Naive B cell (primary cell): ENCODE results near the gene SETD1B. TPM values are rescaled to one million over a fixed set of nuclear protein-coding genes. Genes with fewer than 3 reads are reported as not detected.
"Not testable (repeated sequence)": the region's sequence is repeated elsewhere in the genome, so short reads cannot be mapped to it uniquely, and the experiment has no call there.

Experiments
- ATAC-seq, 2 donors: fragments of 150-1000 bp; cut with Tn5 transposase; 2 replicates each; pipeline ENCODE4 v1.10.0; 2021; ENCODE audit warnings: low read depth in 2 of 2, mild to moderate bottlenecking in 2 of 2, moderate library complexity in 2 of 2
- DNase-seq: peaks from one replicate; pipeline ENCODE4 v3.0.0; 2022
- H3K27ac Mint-ChIP-seq, 6 donors: one replicate each; pipeline ENCODE4 v1.8.0; 2020 to 2022; ENCODE audit warnings: mild to moderate bottlenecking in 6 of 6, mixed read lengths in 6 of 6, moderate library complexity in 5 of 6, inconsistent platforms in 2 of 6
- H3K27me3 Mint-ChIP-seq, 3 donors: one replicate each; pipeline ENCODE4 v1.8.0; 2021 to 2022; ENCODE audit warnings: mixed read lengths in 3 of 3, mild to moderate bottlenecking in 1 of 3
- H3K36me3 Mint-ChIP-seq, 2 donors: one replicate each; pipeline ENCODE4 v1.8.0; 2020 to 2022; ENCODE audit warnings: mixed read lengths in 2 of 2, inconsistent platforms in 1 of 2, mild to moderate bottlenecking in 1 of 2
- H3K4me1 Mint-ChIP-seq, 3 donors: one replicate each; pipeline ENCODE4 v1.8.0; 2020 to 2022; ENCODE audit warnings: mixed read lengths in 3 of 3, inconsistent platforms in 1 of 3, mild to moderate bottlenecking in 1 of 3, moderate library complexity in 1 of 3
- H3K4me3 Mint-ChIP-seq, 8 donors: one replicate each; pipeline ENCODE4 v1.8.0; 2020 to 2022; ENCODE audit warnings: mild to moderate bottlenecking in 8 of 8, mixed read lengths in 8 of 8, moderate library complexity in 8 of 8, inconsistent platforms in 2 of 8
- H3K9me3 Mint-ChIP-seq, 7 donors: one replicate each; pipeline ENCODE4 v1.8.0; 2020 to 2022; ENCODE audit warnings: mixed read lengths in 7 of 7, mild to moderate bottlenecking in 5 of 7, inconsistent platforms in 2 of 7, moderate library complexity in 1 of 7
- polyA plus RNA-seq, 6 donors: library from polyadenylated mRNA; unstranded; fragments of 300-500 nt; fragmentation: Illumina TruSeq; gene quantifications; one replicate each; pipeline ENCODE4 v1.2.3, GENCODE V29; 2021; ENCODE audit warnings: low read depth in 6 of 6

Gene SETD1B
- polyA plus RNA-seq, 6 donors from 2014 or later = 0.64 to 3.0 (median 0.91) TPM

GRCh38 chr12:121860257-121860656 is 56.4 kb downstream of the SETD1B start:
- Mint-ChIP-seq H3K9me3 (no peaks in the 10 kb centered on the region), H3K4me1 (peaks cover 12 to 18% (median 18%) of the 10 kb centered on the region in 3 donors), H3K4me3 (no peak overlapping the region), H3K27me3 (no peaks in the 10 kb centered on the region), H3K36me3 (peaks cover 0 to 4% of the 10 kb centered on the region in 2 donors), H3K27ac (no peak overlapping the region)
- DNase-seq = no peak
- ATAC-seq = no peak

DNA sequence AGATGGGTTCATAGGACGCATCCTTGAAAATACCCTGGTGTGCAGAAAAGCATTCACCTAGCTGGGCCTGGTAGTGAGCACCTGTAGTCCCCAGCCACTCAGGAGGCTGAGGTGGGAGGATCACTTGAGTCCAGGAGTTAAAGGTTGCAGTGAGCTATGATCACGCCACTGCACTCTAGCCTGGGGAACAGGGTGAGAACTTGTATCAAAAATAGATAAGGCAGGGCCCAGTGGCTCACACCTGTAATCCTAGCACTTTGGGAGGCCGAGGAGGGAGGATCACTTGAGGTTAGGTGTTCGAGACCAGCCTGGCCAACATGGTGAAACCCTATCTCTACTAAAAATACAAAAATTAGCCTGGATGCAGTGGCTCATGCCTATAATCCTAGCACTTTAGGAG is 56.9 kb downstream of the SETD1B start:
- not testable (repeated sequence) for ATAC-seq, H3K36me3 Mint-ChIP-seq, H3K4me3 Mint-ChIP-seq, H3K27me3 Mint-ChIP-seq, H3K27ac Mint-ChIP-seq, DNase-seq, H3K9me3 Mint-ChIP-seq
- H3K4me1 Mint-ChIP-seq = peaks cover 7 to 14% (median 14%) of the 10 kb centered on the region in 3 donors

DNA sequence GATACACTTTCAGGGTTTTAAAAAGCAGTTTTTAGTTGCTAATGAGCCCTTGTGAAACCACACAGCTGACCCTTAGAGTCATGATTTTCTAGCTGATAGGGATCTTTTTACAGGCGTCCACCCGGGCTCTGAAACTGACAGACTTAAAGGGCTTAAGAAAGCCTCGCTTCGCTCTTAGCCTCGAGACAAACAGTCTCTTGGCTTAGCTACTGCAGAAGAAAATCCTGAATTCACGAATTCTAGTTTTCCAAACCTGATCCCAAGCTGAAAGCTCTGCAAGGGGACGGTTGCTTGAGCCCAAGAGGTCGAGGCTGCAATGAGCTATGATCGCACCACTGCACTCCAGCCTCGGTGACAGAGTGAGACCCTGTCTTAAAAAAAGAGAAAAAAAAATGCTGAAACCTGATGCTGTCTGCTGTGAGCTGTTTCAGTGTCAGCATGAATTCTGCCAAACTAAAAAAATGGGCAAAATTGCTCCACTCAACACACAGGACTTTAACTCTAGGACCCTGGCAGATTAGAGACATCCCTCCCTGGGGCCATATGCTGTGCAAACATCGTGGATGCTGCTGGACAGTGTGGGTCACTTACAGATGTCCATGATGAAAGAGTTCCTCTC is 57.9 kb downstream of the SETD1B start:
- peaks cover 0 to 7% (median 3%) of the 10 kb centered on the region in 3 donors for H3K4me1 Mint-ChIP-seq
- no peaks in the 10 kb centered on the region for H3K27me3 Mint-ChIP-seq
- H3K27ac Mint-ChIP-seq = no peak overlapping the region
- H3K36me3 Mint-ChIP-seq = peaks cover 0 to 4% of the 10 kb centered on the region in 2 donors
- ATAC-seq (no peak), DNase-seq (no peak)
- no peaks in the 10 kb centered on the region for H3K9me3 Mint-ChIP-seq
- H3K4me3 Mint-ChIP-seq = no peak overlapping the region

DNA sequence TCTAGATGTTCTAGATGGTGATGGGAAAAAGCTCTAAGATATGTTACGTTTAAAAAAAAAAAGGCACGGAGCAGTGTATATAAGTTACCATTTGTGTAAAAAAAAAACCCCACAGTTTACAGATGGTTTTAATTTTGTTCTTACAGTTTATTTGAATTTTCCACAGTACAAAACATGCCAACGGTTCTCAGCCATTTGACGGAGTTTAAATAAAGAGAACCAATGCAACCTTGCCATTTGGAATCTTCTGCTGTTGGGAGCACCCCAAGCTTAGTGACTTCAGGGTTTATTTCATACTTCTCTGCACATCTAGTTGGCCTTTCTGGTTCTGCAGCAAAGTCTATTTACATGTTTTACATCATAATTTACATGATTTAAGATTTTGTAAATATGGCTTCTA is 62.5 kb downstream of the SETD1B start:
- ATAC-seq = no peak
- Mint-ChIP-seq H3K4me3 (no peak overlapping the region), H3K4me1 (no peaks in the 10 kb centered on the region), H3K27me3 (no peaks in the 10 kb centered on the region), H3K9me3 (no peaks in the 10 kb centered on the region), H3K36me3 (peaks cover 0 to 4% of the 10 kb centered on the region in 2 donors), H3K27ac (no peak overlapping the region)
- DNase-seq = no peak

- not testable (repeated sequence) for H3K4me1 Mint-ChIP-seq, H3K36me3 Mint-ChIP-seq, H3K27ac Mint-ChIP-seq, ATAC-seq, H3K27me3 Mint-ChIP-seq, H3K9me3 Mint-ChIP-seq, DNase-seq, H3K4me3 Mint-ChIP-seq
Measured at GRCh38 chr12:121869229-121869628, 65.4 kb downstream of the SETD1B start.

DNA sequence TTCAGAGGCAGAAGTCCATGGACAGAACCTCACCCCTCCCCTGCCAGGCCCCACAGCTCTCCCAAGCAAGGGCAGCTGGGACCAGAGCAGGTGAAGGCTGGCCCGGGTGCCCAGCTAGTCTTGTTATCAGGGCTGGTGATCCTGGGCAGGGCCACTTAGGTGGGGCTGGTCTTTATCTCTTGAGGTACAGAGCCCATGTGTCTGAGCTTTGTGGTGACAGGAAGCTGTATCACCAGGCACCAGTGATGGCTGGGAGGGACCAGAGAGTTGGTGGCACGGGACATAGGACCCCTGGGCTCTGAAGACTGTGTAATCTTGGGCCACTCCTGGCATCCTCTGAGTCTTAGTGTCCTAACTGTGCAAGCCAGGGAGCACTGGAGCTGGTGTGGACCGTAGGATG is 67.7 kb downstream of the SETD1B start:
- ATAC-seq = no peak
- H3K9me3 Mint-ChIP-seq = no peaks in the 10 kb centered on the region
- no peak overlapping the region for H3K27ac Mint-ChIP-seq

GRCh38 chr12:121872546-121873215 is 68.9 kb downstream of the SETD1B start:
- Mint-ChIP-seq H3K4me3 (no peak overlapping the region), H3K27me3 (no peaks in the 10 kb centered on the region), H3K4me1 (peaks cover 0 to 9% (median 4%) of the 10 kb centered on the region in 3 donors), H3K27ac (peak overlapping the region in 1 of 6 donors; percentile 47), H3K9me3 (no peaks in the 10 kb centered on the region), H3K36me3 (no peaks in the 10 kb centered on the region)
- no peak for DNase-seq
- no peak for ATAC-seq

More for the DNA sequence above, 67.7 kb downstream of the SETD1B start:
- H3K27me3 Mint-ChIP-seq = no peaks in the 10 kb centered on the region
- no peak overlapping the region for H3K4me3 Mint-ChIP-seq
- no peak for DNase-seq
- no peaks in the 10 kb centered on the region for H3K36me3 Mint-ChIP-seq
- H3K4me1 Mint-ChIP-seq = peaks cover 0 to 9% (median 4%) of the 10 kb centered on the region in 3 donors

GRCh38 chr12:121873216-121873569 is 69.4 kb downstream of the SETD1B start:
- Mint-ChIP-seq H3K4me1 (peaks cover 0 to 9% (median 4%) of the 10 kb centered on the region in 3 donors), H3K27me3 (no peaks in the 10 kb centered on the region), H3K9me3 (no peaks in the 10 kb centered on the region), H3K4me3 (no peak overlapping the region), H3K27ac (peak overlapping the region in 1 of 6 donors; percentile 66), H3K36me3 (no peaks in the 10 kb centered on the region)
- DNase-seq = no peak
- no peak for ATAC-seq

DNA sequence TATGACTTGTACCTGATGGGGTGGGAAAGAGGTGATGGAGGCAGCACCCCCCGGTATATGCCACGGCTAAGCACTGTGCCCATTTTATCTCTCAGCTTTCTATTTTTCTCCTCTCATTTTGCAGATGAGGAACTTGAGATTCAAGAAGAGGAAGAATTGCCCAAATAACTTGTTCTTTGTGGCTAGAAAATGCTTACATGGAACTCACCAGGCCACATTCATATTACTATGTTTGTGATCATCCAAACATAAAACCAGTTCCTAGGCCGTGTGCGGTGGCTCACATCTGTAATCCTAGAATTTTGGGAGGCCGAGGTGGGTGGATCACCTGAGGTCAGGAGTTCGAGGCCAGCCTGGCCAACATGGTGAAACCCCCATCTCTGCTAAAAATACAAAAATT is 70.3 kb downstream of the SETD1B start:
- no peak for DNase-seq
- Mint-ChIP-seq H3K27me3 (no peaks in the 10 kb centered on the region), H3K27ac (peak overlapping the region in 4 of 6 donors; percentile 44 to 70 (median 59)), H3K9me3 (no peaks in the 10 kb centered on the region), H3K4me1 (peaks cover 0 to 9% (median 4%) of the 10 kb centered on the region in 3 donors), H3K4me3 (no peak overlapping the region), H3K36me3 (no peaks in the 10 kb centered on the region)
- no peak for ATAC-seq

GRCh38 chr12:121875582-121875981 is 71.8 kb downstream of the SETD1B start:
- Mint-ChIP-seq H3K27ac (no peak overlapping the region), H3K4me3 (no peak overlapping the region), H3K36me3 (no peaks in the 10 kb centered on the region), H3K4me1 (peaks cover 0 to 9% (median 4%) of the 10 kb centered on the region in 3 donors), H3K27me3 (no peaks in the 10 kb centered on the region), H3K9me3 (no peaks in the 10 kb centered on the region)
- DNase-seq = no peak
- no peak for ATAC-seq

GRCh38 chr12:121876080-121876447 is 72.3 kb downstream of the SETD1B start:
- H3K27me3 Mint-ChIP-seq, H3K4me1 Mint-ChIP-seq, ATAC-seq, H3K4me3 Mint-ChIP-seq, H3K36me3 Mint-ChIP-seq, H3K27ac Mint-ChIP-seq, DNase-seq, H3K9me3 Mint-ChIP-seq: not testable (repeated sequence)

Other genes with a start within 250 kb of the SETD1B start
- 10 to 100 TPM; 25.5 to 46.5 (median 31.0) TPM for gene KDM2B, start 223.0 kb upstream of the SETD1B start, polyA plus RNA-seq
- gene ORAI1, start 177.5 kb upstream of the SETD1B start, polyA plus RNA-seq = 100 to 1,000 TPM; 130 to 190 (median 161) TPM
- under 1 TPM in 5 of 6 donors, not detected in 1; 0.17 to 0.72 (median 0.28) TPM for gene MORN3, start 134.4 kb upstream of the SETD1B start, polyA plus RNA-seq
- 1 to 10 TPM in 4 of 6 donors, under 1 TPM in 2; 0.76 to 2.8 (median 1.4) TPM for gene TMEM120B, start 91.3 kb upstream of the SETD1B start, polyA plus RNA-seq
- gene RHOF, start 10.3 kb upstream of the SETD1B start, polyA plus RNA-seq = 10 to 100 TPM; 40.2 to 63.9 (median 50.2) TPM
- gene HPD, start 54.9 kb downstream of the SETD1B start, polyA plus RNA-seq = not detected
- gene PSMD9, start 84.8 kb downstream of the SETD1B start, polyA plus RNA-seq = 10 to 100 TPM; 71.6 to 97.1 (median 74.1) TPM
- gene CFAP251, start 114.6 kb downstream of the SETD1B start, polyA plus RNA-seq = under 1 TPM in 4 of 6 donors, not detected in 2; 0.26 to 0.91 (median 0.55) TPM
- 100 to 1,000 TPM in 3 of 6 donors, 10 to 100 TPM in 3; 65.2 to 135 (median 87.0) TPM for gene BCL7A, start 217.9 kb downstream of the SETD1B start, polyA plus RNA-seq